GM19238 (cell line): Measurements from ENCODE around the gene KCTD10.

Experiments used
- DNase-seq: peaks from one replicate; pipeline ENCODE4 v3.0.0; 2011; ENCODE audit warnings: low spot score; ENCODE audit not compliant: insufficient read length

KCTD10 gene

DNA sequence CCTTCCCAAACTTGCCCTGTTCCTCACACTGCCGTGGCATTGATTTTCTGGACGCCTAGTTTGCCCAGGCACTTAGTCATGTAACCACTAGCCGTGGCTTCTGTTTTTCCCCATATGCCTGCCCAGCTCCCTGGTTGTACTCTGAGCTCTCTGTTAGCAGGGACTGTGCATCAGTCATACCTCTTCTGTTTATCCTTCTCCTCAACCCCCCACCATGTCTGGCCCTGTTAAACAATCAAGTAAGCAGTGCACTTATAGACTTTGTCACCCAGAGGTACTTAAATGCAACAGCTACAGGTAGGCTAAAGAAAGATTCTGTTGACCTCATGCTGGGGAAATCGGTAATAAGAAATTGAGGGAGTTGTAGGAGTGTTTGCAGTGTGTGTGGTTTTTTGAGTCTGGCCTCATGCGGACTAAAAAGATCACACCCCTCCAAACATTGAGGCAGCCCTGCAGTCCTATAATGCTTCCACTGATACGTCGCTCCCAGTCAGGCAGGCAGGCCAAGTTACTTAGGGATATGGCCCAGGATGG, 17.3 kb upstream of the KCTD10 start:
- DNase-seq, result no peak

DNA sequence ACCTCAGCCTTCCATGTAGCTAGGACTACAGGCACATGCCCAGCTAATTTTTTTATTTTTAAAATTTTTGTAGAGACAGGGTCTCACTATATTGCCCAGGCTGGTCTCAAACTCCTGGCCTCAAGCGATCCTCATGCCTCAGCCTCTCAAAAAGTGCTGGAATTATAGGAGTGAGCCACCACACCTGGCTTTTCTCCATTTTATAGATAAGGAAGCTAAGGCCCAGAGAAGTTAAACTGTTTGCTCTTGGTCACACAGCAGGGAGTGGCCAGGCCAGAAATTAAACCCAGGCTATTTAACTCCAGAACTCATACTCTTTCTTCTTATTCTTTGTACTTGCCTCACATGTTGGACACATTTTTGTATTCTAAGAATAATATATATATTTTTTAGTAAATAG, 16.8 kb upstream of the KCTD10 start:
- no peak for DNase-seq

GRCh38 chr12:109493090-109493489, 16.0 kb upstream of the KCTD10 start:
- DNase-seq, result no peak

GRCh38 chr12:109492371-109492770, 15.3 kb upstream of the KCTD10 start:
- DNase-seq, result no peak

DNA sequence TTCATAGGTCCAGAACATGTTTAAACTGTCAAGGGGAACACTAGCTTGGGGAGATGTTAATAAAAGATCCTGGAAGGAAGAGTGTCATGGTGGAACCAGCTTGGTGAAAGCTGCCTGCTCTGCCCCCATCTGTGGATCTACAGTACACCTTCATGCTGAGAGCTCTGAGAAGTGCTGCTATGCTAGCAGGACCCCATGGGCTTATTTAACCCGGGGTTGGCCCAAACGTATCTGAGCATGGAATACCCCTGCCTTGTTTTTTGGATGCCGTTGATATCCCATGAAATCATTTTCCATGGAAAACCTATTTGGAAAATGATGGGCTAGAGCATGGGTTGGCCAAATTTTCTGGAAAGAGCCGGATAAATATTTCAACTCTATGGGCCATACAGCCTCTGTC, 14.6 kb upstream of the KCTD10 start:
- DNase-seq, result no peak

DNA sequence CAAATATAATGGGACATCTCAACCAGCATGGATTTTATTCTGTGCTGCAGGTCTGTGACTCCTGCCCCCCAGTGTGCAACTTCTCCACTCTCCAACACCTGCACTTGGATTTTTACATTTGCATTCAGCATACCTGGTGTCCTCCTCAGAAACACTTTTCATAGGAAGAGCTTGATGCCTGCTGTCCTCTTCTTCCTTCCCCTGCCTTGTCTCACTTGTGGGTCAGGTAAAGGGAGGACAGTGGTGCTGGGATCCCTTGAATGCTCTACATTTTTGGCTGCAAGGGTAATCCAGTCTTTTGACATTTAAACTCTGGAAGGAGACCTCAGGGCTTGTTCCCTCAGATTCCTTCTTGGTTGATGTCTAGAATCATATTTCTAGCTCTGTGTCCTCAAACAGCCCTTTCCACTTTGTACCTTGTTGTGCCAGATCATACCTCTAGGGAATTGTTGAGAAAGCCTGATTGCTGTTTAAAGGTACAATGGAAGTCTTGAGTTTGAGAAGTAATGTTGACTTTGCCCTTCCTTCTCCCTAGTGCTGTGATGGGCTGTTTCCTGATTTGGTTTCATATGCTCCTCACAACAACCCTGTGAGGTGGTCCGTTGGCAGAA, 13.0 kb upstream of the KCTD10 start:
- DNase-seq, result no peak

DNA sequence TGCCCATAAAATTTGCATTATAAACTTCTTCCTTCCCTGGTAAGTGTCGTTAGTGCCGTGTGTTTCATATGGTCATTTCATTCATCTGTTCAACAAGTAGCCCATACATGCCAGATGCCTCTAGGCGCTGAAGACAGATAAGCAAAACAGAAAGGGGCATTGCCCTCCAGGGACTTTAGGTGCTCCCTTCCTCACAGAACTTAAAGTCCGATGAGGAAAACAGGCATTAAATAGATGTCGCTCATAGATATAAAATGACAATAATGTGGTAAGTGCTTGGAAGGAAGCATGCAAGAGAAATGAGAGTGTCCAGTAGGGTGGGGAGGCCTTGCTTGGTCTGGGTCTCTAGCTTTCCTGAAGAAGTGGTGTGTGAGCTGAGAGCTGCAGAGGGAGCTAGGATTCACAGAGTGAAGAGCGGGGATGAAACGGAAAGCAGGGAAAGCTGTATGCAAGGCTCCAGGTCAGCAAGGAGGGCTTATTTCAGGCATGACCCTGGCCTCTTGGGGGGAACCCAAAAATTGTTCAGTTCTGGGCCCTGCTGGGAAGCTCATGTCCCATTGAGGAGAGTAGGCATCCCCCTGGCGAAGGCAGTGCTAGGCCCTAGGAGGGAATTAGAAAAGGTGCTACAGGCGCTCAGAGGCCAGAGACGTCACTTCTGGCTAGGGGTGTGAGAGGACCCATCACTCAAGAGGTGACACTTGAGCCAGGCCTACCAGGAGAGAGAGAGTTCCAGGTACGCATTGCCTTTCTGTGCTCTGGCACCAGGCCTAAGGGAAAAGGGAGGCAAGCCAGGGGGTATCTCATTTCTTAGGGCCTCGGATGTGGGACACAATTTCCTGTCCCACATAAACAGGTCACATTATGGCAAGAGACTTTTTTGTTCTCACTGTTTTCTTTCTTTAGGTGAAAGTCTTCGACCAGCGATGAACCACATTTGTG, 12.2 kb upstream of the KCTD10 start:
- DNase-seq, result no peak

DNA sequence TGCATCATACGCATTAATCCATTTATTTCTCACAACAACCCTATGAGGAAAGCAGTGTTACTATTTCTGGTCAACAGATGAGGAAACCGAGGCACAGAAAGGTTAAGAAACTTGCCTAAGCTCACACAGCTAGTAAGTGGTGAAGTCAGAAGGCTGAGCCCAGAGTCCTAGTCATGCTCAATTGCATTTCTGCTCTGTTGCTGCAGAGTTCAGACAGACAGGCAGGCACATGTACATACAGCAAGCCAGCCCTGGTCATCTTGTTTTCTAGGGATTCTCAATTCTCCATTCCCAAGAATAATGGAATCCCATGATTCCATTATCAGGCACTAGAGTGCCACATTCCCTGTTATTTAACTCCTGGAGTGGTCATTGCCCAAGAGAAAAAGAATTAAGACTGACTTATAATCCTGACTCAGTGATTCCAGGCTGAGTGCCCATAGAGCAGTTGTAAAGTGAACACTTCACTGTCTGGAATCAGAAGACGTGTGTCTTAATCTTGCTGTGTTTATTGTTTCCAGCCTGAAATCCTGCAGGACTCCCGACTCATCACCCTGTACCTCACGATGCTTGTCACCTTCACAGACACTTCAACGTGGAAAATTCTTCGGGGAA, 11.1 kb upstream of the KCTD10 start:
- no peak for DNase-seq

- no peak for DNase-seq
Measured at GRCh38 chr12:109487181-109488050, 10.3 kb upstream of the KCTD10 start.

GRCh38 chr12:109485201-109485600, 8.1 kb upstream of the KCTD10 start:
- DNase-seq, result no peak

GRCh38 chr12:109483346-109483745, 6.2 kb upstream of the KCTD10 start:
- no peak for DNase-seq

GRCh38 chr12:109482894-109483293, 5.8 kb upstream of the KCTD10 start:
- no peak for DNase-seq

DNA sequence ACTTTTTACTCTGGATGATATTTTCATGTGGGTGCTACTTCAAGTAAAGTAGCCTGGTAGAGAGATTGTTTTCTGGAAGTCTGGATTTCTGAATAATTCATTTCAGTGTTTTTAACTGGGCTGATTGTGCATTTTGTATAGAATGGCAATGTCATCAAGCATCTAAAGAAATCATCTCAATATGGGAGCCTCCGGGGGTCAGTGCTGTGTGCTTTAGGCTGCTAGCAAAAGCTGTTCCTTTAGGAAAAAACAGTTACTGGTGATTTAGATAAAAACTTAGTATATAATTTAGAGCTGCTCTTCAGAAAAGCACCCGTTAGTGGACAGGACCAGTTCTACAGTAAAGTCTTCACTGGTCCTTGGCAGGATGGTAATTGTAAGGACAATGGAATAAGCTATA, 5.4 kb upstream of the KCTD10 start:
- no peak for DNase-seq

GRCh38 chr12:109481863-109482262, 4.8 kb upstream of the KCTD10 start:
- no peak for DNase-seq

DNA sequence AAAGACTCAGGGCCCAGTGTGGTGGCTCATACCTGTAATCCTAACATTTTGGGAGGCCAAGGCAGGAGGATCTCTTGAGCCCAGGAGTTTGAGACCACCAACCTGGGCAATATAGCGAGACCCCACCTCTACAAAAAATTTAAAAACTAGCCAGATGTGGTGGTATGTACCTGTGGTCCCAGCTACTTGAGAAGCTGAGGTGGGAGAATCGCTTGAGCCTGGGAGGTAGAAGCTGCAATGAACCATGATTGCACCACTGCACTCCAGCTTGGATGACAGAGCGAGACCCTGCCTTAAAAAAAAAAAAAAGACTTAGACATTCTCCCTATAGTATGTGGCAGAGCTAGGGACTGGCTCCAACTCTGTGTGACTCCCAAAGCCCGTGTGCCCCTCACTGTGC, 3.3 kb upstream of the KCTD10 start:
- DNase-seq, result no peak

GRCh38 chr12:109479761-109480160, 2.7 kb upstream of the KCTD10 start:
- DNase-seq, result no peak

DNA sequence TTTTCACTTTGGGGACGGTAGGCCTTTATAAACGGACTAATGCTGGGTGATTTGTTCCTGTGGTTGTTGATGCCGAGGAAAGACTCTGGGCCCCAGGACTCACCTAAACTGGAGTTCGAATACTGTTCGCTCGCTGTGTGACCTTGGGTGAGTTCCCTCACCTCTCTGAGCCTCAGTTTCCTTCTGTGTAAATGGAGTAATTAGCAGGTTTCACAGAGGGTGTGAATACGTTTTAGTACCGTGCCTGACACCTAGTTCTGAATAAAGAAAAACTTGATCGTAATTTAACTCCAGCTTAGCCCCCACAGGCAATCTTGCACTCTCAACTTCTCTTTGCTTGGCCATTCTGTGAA, 839 bp upstream of the KCTD10 start:
- DNase-seq, result no peak

- no peak for DNase-seq
Measured at GRCh38 chr12:109476807-109477184, 304 bp downstream of the KCTD10 start.

- no peak for DNase-seq
Measured at GRCh38 chr12:109475993-109476806, 900 bp downstream of the KCTD10 start.

DNA sequence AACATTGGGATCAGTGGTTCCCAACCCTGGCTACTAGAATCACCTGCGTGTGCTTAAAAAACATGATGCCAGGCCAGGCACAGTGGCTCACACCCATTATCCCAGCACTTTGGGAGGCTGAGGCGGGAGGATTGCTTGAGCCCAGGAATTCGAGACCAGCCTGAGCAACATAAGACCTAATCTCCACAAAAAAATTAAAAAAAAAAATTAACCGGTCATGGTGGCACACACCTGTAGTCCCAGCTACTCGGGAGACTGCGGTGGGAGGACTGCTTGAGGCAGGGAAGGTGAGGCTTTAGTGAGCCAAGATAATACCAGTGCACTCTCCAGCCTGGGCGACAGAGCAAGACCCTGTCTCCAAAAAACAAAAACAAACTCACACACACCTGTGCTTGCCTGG, 2.0 kb downstream of the KCTD10 start:
- no peak for DNase-seq
